Omental fat pad (tissue), 4 donors: ENCODE results near the gene SIL1. TPM values are rescaled to one million over a fixed set of nuclear protein-coding genes. Genes with fewer than 3 reads are reported as not detected.

Experiments used
- ATAC-seq: fragments of 150-250 bp; one replicate; pipeline ENCODE4 v1.9.1; 2016; ENCODE audit warnings: mild to moderate bottlenecking, moderate library complexity; ENCODE audit not compliant: low FRiP score
- DNase-seq: peaks from one replicate; pipeline ENCODE4 v3.0.0-alpha.2; 2019; ENCODE audit warnings: low spot score
- CTCF ChIP-seq, 3 donors: fragments of 450-650 bp; IDR thresholded peaks; one replicate each; pipeline ENCODE4 v1.5.1; 2016 to 2017; ENCODE audit warnings: antibody characterized with exemption in 3 of 3, mild to moderate bottlenecking in 3 of 3, moderate library complexity in 2 of 3
- total RNA-seq, 4 donors: library from RNA; depleted of rRNA; stranded (reverse); fragments of >200 nt; gene quantifications; one replicate each; pipeline ENCODE4 v1.1.0, GENCODE V29; 2016

The SIL1 gene
- total RNA-seq, 4 donors from 2014 or later = 34.7 to 66.0 (median 38.9) TPM

- ATAC-seq (no peak), DNase-seq (no peak)
- no peak for TF ChIP-seq CTCF (IDR thresholded peaks at IDR 0.05)
Measured at GRCh38 chr5:139023286-139023685, 174.9 kb downstream of the SIL1 start.

- ATAC-seq (no peak), DNase-seq (no peak)
- no peak for TF ChIP-seq CTCF (IDR thresholded peaks at IDR 0.05)
Measured at GRCh38 chr5:139022528-139022927, 175.6 kb downstream of the SIL1 start.

- DNase-seq (no peak), ATAC-seq (no peak)
- no peak for TF ChIP-seq CTCF (IDR thresholded peaks at IDR 0.05)
Measured at GRCh38 chr5:139021346-139021745, 176.8 kb downstream of the SIL1 start.

GRCh38 chr5:139019880-139020279 lies 178.3 kb downstream of the SIL1 start:
- ATAC-seq (no peak), DNase-seq (no peak)
- TF ChIP-seq CTCF (IDR thresholded peaks at IDR 0.05) = no peak

- ATAC-seq (no peak), DNase-seq (no peak)
- TF ChIP-seq CTCF (IDR thresholded peaks at IDR 0.05) = no peak
Measured at GRCh38 chr5:139019211-139019610, 179.0 kb downstream of the SIL1 start.

GRCh38 chr5:139017624-139018023 lies 180.5 kb downstream of the SIL1 start:
- no peak for TF ChIP-seq CTCF (IDR thresholded peaks at IDR 0.05)
- ATAC-seq (no peak), DNase-seq (no peak)

GRCh38 chr5:139016186-139016585 lies 182.0 kb downstream of the SIL1 start:
- DNase-seq = no peak
- TF ChIP-seq CTCF (IDR thresholded peaks at IDR 0.05) = no peak
- no peak for ATAC-seq
